NCI-H1092 treated with DMSO at 0.1 percent for 48 hours (cell line): Measurements from ENCODE around the gene MCRIP2.

ENCODE experiments used
- DNase-seq: peaks from one replicate; lab custom pipeline; 2025; lab: John Stamatoyannopoulos, UW

Gene MCRIP2

DNA sequence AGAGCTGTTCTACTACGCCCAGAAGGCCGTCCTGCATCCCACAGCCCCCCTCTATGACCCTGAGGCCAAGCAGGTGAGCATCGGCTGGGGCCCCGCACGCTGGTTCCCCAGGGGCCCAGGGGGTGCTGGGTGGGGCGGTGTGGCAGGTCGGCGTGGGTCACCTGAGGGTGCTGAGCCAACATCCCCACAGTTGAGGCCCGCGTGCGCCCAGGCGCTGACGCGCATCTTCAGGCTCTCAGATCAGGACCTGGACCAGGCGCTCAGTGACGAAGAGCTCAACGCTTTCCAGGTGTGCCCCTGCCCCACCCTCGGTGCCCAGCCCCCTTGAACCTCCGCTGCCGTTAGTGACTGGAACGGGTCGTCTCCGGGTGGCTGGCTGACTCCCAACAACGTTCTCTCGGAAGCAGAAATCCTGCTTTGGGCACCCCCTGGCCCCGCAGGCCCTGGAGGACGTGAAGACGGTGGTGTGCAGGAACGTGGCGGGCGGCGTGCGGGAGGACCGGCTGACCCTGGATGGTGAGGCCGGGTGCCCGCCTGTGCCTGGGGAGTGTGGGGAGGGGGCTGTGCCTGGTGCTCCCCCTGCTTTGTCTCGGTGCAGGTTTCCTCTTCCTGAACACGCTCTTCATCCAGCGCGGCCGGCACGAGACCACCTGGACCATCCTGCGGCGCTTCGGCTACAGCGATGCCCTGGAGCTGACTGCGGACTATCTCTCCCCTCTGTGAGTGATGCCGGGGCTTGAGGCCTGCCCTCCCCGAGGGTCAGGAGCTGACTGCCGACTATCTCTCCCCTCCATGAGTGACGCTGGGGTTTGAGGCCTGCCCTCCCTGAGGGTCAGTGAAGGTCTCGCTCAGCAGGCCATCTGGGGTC lies 29.1 kb downstream of the MCRIP2 start:
- no peak for DNase-seq

DNA sequence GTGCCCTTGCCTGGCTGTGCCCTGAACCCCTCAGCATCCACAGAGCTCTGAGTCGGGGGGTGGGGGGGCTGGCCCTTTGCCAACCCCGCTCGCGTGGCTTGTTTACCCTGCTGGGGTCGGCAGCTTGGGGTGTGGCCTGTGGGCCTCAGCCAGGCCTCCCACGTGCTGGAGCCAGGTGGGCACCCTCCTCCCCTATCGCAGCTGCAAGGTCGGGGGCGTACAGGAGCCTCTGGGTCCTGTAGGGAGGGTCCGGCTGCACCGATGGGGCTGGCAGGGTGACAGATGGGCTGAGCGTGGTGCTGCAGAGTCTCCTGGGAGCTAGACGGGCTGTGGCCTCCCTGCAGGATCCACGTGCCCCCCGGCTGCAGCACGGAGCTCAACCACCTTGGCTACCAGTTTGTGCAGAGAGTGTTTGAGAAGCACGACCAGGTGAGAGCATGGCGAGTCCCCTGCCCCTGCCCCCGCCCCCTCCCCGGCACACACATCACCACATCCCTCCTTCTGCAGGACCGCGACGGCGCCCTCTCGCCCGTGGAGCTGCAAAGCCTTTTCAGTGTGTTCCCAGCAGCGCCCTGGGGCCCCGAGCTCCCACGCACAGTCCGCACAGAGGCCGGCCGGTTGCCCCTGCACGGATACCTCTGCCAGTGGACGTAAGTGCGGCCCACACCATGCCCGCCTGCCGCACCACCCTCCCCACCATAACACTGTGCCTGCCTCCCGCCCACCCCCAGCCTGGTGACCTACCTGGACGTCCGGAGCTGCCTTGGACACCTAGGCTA lies 29.9 kb downstream of the MCRIP2 start:
- no peak for DNase-seq

DNA sequence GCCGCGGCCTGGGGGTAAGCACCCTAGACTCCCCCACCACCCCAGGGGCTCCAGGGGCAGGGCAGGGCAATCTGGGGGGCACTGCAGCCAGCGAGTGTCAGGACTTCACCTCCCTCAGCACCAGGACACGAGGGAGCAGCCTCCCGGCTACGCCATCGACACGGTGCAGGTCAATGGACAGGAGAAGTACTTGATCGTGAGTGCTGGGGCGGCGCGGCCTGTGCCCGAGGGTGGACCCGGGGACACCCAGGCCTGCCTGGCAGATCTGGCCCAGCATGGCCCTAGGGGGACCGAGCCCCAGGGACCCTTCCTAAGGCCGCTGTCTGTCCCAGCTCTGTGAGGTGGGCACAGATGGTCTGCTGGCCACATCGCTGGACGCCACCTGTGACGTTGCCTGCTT lies 30.7 kb downstream of the MCRIP2 start:
- no peak for DNase-seq

DNA sequence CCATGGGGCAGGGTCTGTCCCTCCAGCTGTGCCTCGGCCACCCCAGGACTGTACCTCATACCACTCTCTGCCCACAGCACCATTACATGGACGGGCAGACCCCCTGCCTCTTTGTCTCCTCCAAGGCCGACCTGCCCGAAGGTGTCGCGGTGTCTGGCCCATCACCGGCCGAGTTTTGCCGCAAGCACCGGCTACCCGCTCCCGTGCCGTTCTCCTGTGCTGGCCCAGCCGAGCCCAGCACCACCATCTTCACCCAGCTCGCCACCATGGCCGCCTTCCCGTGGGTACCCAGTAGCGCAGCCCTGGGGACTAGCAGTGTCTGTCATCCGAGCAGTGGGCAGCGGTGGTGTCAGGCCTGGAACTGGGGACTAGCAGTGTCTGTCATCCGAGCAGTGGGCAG lies 31.2 kb downstream of the MCRIP2 start:
- DNase-seq = no peak

DNA sequence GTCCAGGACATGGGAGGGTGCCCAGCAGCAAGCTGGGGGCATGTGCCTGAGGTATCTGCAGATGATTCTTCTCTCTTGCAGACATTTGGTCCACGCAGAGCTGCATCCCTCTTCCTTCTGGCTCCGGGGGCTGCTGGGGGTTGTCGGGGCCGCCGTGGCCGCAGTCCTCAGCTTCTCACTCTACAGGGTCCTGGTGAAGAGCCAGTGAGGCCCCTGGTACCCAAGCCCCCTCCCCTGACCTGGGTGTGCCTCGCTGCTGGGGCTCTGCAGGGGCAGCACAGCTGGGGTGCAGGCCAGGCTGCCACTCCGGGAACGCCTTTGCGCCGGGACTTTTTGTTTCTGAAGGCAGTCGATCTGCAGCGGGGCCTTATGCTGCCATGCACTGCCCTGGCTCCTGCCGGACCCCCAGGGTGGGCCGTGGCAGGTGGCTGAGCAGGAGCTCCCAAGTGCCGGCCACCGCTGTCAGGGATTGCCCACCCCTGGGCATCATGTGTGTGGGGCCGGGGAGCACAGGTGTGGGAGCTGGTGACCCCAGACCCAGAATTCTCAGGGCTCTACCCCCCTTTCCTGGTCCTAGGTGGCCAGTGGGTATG lies 31.9 kb downstream of the MCRIP2 start:
- DNase-seq = no peak

DNA sequence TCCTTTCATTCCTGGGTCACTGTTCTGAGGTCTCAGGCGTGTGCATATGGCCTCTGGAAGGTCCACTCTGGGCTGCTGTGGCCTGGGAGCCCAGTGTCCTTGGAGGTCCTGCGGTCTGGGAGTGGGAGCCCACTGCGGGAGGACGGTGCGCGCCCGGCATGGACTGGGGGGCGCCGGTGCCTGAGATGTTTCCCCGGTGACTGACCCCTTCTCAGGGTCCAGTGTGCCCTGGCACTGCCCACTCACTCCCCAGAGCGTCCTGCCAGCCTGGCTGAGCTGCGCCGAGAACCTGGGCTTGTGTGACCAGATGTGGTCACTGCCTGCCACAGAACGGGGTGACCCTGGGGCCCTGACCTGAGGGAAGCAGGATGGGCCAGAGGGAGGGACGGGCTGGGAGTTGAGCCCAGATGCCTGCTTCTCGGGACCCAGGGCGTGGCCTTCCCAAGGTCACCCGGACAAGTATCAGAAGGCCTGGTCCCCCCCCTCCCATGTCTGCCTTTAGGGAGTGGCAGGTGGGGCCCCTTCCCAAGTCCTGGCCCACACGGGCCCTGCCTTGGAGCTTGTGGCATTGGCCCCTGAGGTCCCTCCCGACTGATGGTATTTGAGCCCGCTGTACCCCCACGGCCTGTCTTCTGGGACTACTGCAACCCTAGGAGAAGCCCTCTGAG lies 32.7 kb downstream of the MCRIP2 start:
- DNase-seq = no peak

DNA sequence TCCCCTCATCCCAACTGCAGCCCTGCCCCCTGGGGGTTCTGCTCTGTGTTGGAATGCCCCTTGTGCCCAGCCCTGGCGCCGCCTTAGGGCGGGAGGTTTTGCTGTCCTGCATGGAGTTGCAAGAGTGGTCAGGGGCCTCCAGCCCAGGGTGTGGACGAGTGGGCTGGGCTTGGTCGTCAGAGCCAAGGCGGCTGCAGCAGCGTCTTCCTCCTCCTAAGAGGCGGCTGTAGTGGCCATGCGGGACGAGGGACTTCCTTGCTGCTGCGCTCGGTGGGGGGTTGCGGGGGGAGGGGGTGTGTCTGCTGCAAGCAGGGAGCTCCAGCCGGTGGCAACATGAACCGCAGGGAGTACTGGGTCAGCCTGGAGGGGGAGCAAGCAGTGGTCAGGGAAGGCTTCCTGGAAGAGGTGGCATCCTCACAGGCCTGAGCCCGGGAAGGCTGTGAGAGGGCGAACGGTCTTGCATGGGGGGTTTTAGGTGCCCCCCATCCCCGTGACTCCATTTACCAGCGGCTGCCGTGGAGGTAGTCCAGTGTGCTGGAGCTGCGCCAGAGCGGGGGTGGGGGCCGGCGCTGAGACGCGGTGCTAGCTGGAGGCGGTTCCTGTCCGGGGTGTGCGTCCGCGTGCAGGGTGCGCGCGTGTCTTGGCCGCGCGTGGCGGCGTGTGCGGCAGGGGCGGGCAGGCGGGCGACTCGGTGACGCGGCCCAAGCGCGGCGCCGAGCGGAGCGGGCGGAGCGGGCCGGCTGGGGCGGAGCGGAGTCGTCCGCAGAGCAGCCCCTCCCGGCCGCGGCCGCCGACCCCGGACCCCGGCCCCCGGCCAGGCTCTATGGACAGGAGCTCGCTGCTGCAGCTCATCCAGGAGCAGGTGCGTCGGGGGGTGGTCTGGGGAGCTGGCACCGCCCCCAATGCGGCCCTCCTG lies 33.6 kb downstream of the MCRIP2 start, which contains the start of gene RHBDL1:
Gene RHBDL1, plus strand, starts transcription at position 704 of the 916 bp plus-strand sequence. Its CDS starts 120 bp downstream, at position 824.
- no peak for DNase-seq

DNA sequence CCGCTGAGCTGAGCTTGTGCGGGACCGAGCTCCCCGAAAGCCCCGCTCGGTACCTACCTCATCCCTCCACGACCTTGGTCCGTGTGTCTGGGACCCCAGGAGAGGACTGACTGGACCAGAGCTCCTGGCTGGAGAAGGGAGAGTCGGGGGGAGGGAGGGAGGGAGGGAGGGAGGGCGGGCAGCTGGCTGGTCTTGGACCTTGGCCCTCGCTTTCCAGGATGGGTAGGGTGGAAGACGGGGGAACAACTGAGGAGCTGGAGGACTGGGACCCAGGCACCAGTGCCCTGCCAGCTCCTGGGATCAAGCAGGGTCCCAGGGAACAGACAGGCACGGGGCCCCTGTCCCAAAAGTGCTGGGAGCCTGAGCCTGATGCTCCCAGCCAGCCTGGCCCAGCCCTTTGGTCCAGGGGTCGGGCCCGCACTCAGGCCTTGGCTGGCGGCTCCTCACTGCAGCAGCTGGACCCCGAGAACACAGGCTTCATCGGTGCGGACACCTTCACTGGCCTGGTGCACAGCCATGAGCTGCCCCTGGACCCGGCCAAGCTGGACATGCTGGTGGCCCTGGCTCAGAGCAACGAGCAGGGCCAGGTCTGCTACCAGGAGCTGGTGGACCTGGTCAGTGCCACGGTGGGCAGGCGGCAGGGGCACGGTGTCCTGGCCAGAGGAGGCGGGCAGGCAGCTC lies 34.4 kb downstream of the MCRIP2 start:
- no peak for DNase-seq

DNA sequence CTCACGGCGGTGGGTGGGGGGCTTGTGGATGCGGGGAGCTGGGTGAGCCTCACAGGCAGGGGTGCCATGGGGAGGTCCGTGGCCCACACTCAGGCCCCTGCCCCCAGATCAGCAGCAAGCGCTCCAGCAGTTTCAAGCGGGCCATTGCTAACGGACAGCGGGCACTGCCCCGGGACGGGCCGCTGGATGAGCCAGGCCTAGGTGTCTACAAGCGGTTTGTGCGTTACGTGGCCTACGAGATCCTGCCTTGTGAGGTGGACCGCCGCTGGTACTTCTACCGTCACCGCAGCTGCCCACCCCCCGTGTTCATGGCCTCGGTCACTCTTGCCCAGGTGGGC lies 34.9 kb downstream of the MCRIP2 start:
- no peak for DNase-seq

DNA sequence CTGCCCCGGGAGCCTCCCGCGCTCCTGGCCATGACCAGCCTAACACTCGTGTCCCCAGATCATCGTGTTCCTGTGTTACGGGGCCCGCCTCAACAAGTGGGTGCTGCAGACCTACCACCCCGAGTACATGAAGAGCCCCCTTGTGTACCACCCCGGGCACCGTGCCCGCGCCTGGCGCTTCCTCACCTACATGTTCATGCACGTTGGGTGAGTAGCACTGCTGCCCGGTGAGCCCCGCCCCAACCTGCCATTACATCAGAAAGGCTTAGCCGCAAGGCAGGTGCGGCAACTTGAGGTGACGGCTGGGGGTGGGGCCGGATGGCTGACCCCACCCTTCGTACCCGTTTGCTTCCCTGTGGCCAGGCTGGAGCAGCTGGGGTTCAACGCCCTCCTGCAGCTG lies 35.3 kb downstream of the MCRIP2 start:
- no peak for DNase-seq

DNA sequence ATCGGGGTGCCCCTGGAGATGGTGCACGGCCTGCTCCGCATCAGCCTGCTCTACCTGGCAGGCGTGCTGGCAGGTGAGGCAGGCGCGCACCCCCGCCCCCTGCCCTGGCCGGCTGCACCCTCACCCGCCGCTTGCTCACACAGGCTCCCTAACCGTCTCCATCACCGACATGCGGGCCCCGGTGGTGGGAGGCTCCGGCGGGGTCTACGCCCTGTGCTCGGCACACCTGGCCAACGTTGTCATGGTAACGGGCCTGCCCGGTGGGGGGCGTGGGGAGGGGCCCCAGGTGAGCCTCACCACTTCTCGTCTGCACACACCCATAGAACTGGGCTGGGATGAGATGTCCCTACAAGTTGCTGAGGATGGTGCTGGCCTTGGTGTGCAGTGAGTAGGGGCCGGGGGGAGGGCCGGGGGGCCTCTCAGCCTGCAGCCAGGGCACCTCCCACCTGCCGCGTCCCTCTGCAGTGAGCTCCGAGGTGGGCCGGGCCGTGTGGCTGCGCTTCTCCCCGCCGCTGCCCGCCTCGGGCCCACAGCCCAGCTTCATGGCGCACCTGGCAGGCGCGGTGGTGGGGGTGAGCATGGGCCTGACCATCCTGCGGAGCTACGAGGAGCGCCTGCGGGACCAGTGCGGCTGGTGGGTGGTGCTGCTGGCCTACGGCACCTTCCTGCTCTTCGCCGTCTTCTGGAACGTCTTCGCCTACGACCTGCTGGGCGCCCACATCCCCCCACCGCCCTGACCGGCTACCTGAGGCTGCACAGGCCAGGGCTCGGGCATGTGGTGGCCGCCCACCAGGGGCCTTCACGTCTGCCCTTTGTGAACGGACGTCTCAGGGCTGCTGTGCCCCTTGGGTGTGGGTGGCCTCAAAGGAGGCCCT lies 35.9 kb downstream of the MCRIP2 start:
- DNase-seq = no peak

DNA sequence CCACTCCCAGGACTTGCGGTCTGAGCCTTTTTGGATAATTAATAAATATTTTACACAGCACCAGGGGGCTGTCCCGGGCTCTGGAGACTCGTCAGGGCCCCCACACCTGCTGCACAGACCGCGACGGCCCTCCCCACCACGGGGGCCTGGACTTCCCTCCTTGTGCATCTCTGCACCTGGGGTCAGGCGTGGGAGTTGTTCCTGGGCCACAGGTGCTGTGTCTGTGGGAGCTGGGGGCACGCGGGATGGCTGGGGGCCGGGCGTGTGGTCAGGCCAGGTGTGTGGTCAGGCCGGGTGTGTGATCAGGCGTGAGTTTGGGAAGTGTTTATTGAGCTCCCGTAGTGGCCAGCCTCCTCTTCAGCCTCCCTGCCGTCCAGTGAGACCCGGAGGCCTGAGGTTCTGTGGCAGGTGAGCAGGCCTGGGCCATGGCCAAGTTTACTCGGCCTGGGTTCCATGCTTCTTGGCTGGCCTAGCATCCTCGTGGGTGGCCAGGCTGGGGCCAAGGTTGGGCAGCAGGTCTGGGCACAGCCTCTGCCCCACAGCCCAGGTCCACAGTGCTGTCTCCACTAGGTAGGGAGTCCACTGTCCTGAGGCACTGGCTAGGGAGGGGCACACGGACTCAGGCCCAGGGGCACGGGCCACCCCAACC lies 36.7 kb downstream of the MCRIP2 start:
- no peak for DNase-seq

DNA sequence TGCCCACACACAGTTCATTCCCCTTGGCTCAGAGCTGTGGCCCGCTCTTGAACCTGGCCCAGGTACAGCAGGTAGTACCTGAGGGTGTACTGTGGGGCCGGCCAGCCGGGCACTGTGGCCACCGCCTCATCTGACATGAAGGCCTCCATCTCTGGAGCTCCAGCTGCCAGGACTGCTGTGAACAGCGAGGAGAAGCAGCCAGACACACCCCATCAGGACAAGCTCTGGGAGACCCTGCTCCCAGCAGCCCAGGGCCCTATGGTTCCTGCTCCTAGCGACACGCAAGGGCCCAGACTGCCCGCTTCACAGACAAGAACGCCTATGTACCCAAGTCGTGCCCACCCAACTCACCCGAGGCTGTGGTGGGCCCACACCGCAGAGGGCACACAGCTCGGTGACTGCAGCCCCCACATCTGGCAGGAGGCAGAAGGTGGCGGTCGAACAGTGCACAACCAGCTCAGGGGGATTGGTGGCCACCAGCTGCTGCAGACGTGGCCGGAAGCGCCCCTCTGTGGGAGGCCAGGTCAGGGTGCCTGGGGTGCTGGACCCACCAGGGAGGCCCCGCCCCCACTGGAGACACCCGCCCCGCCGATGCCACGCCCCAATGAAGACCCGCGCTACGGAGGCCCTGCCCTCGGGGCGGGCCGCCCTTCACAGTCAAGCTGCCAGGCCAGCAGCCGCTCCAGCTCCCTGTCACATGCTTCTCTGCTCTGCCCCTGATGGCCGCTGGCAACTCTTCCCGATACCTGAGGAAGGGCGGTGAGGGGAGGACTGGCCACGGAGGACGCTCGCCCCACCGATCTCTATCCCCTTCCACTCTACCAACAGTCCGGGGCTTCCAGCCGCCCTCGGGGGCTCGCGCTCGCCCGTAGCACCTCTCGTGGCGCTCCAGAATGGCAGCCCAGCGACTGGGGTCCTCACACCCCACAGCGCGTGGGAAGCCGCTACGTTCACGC lies 37.5 kb downstream of the MCRIP2 start:
- DNase-seq = peak; percentile 77

DNA sequence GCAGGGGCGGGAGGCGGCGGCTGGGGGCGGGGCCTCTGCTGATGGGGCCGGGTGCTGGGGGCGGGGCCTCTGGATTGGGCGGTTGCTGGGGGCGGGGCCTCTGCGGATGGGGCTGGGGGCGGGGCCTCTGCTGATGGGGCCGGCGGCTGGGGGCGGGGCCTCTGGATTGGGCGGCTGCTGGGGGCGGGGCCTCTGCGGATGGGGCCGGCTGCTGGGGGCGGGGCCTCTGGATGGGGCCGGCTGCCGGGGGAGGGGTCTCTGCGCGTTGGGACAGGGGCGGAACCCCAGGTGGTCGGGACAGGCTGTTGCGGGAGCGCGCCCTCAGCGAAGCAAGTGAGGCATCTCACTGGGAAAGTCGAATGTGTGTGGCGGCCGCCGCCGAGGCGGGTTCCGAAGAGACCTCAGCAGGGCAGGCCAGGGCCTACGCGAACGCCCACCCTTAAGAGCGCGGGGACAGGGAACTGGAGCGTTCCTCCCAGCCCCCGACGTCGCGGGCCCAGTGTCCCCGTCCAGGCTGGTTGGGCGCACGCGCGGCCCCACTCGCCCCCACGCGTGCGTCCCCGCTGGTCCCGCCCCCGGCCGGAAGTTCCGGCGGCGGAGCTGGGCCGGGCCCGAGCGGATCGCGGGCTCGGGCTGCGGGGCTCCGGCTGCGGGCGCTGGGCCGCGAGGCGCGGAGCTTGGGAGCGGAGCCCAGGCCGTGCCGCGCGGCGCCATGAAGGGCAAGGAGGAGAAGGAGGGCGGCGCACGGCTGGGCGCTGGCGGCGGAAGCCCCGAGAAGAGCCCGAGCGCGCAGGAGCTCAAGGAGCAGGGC lies 38.4 kb downstream of the MCRIP2 start, which contains the start of gene STUB1:
Gene STUB1, plus strand, starts transcription at position 597 of the 811 bp plus-strand sequence. Its CDS starts 116 bp downstream, at position 713.
- DNase-seq = peak; percentile 88

DNA sequence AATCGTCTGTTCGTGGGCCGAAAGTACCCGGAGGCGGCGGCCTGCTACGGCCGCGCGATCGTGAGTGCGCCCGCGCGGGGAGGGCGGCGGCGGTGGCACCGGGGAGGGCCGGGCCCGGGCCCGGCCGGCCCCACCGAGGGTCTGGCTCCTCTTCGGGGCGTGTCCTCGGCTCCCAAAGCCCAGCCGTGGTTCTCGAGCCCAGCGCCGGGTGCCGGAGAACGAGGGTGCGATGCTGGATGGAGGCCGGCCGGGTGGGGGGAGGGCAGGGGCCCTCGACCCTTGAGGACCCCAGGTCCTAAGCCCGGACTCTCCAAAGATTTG lies 39.0 kb downstream of the MCRIP2 start:
- DNase-seq = no peak

DNA sequence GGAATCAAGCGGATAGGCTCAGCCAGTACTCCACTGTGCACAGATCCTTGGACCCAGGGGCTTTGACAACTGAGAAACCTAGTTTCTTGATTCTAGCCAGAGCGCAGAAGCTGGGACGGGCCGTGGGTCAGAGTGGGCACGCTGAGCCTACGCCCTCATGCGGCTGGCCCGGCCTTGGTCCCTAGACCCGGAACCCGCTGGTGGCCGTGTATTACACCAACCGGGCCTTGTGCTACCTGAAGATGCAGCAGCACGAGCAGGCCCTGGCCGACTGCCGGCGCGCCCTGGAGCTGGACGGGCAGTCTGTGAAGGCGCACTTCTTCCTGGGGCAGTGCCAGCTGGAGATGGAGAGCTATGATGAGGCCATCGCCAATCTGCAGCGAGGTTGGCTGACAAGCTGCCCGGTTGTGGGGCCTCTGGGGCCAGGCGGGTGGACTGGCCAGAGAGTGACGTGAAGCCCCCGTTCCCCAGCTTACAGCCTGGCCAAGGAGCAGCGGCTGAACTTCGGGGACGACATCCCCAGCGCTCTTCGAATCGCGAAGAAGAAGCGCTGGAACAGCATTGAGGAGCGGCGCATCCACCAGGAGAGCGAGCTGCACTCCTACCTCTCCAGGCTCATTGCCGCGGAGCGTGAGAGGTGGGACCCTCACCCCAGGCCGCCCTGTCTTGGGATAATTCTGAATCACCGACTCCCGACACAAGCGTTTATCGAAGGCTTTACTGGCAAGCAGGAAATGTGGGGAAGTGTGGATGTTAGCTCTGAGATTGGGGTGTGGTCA lies 39.5 kb downstream of the MCRIP2 start:
- DNase-seq = no peak
